IMR-90 (cell line): Measurements from ENCODE around the gene TNNC2. TPM values are rescaled to one million over a fixed set of nuclear protein-coding genes. Genes with fewer than 3 reads are reported as not detected.

Source experiments
- ATAC-seq: fragments of 200-7000 bp; cut with Tn5 transposase; 2 replicates; pipeline ENCODE4 v1.9.1; 2020; ENCODE audit warnings: low read depth, mild to moderate bottlenecking, moderate library complexity
- BruUV-seq: library from RNA; stranded (reverse); fragments of 400-500 nt; replicated peaks from 2 replicates; lab custom pipeline; 2021; lab: Mats Ljungman, UMichigan
- CTCF ChIA-PET: fragments of 300-600 bp; formaldehyde crosslinking; extraction: SDS; loops from one replicate; lab custom pipeline; 2021; ENCODE audit warnings: antibody characterized with exemption; lab: Yijun Ruan, JAX
- POLR2A ChIA-PET: fragments of 300-600 bp; sonication (Branson Sonifier 250); formaldehyde crosslinking; loops from one replicate; lab custom pipeline; 2022; ENCODE audit warnings: antibody characterized with exemption; ENCODE audit not compliant: unreplicated experiment; lab: Charles Lee
- DNase-seq: peaks from one replicate; pipeline ENCODE4 v3.0.0; 2013
- H2AFZ ChIP-seq: replicated peaks from 2 replicates; pipeline ENCODE3; 2013; ENCODE audit warnings: low read length, mild to moderate bottlenecking; ENCODE audit not compliant: poor library complexity
- H2AK5ac ChIP-seq: 2 replicates; pipeline ENCODE4 v1.6.1; 2013; ENCODE audit warnings: low read depth, low read length, inconsistent platforms
- H2AK9ac ChIP-seq: replicated peaks from 2 replicates; pipeline ENCODE3; 2013; ENCODE audit warnings: mild to moderate bottlenecking, low read depth, low read length, moderate library complexity; ENCODE audit not compliant: poor library complexity
- H2BK120ac ChIP-seq: 2 replicates; pipeline ENCODE4 v1.6.1; 2013; ENCODE audit warnings: low read depth, low read length, inconsistent platforms
- H2BK15ac ChIP-seq: 3 replicates; pipeline ENCODE4 v1.6.1; 2013; ENCODE audit warnings: low read depth, low read length, inconsistent platforms
- H2BK20ac ChIP-seq: 2 replicates; pipeline ENCODE4 v1.6.1; 2013; ENCODE audit warnings: low read depth, mild to moderate bottlenecking, inconsistent platforms, low read length, moderate library complexity
- H2BK5ac ChIP-seq: 2 replicates; pipeline ENCODE4 v1.6.1; 2013; ENCODE audit warnings: mild to moderate bottlenecking, low read depth, low read length, inconsistent platforms; ENCODE audit not compliant: poor library complexity, severe bottlenecking
- H3K14ac ChIP-seq: replicated peaks from 2 replicates; pipeline ENCODE4 v1.6.1; 2013; ENCODE audit warnings: low read depth, low read length, inconsistent platforms
- H3K18ac ChIP-seq: 2 replicates; pipeline ENCODE4 v1.6.1; 2013; ENCODE audit warnings: low read depth, low read length, control low read depth
- H3K23ac ChIP-seq: 2 replicates; pipeline ENCODE4 v1.6.1; 2013; ENCODE audit warnings: low read depth, low read length, inconsistent platforms
- H3K27ac ChIP-seq: 2 replicates; pipeline ENCODE4 v1.5.1; 2013; ENCODE audit warnings: mild to moderate bottlenecking, control low read depth, low read length; ENCODE audit not compliant: insufficient read depth
- H3K27me3 ChIP-seq: 2 replicates; pipeline ENCODE4 v1.6.1; 2013; ENCODE audit warnings: low read length; ENCODE audit not compliant: control insufficient read depth, insufficient read depth
- H3K36me3 ChIP-seq: 2 replicates; pipeline ENCODE4 v1.6.1; 2013; ENCODE audit warnings: low read length, mixed read lengths; ENCODE audit not compliant: control insufficient read depth, insufficient read depth
- H3K4ac ChIP-seq: 2 replicates; pipeline ENCODE4 v1.6.1; 2013; ENCODE audit warnings: low read depth, low read length, inconsistent platforms
- H3K4me1 ChIP-seq: 2 replicates; pipeline ENCODE4 v1.6.1; 2013; ENCODE audit warnings: low read length, mixed read lengths; ENCODE audit not compliant: control insufficient read depth, insufficient read depth
- H3K4me2 ChIP-seq: 2 replicates; pipeline ENCODE4 v1.6.1; 2013; ENCODE audit warnings: low read depth, mild to moderate bottlenecking, control low read depth, low read length, moderate library complexity
- H3K4me3 ChIP-seq: 2 replicates; pipeline ENCODE4 v1.5.1; 2013; ENCODE audit warnings: low read depth, mild to moderate bottlenecking, control low read depth, low read length, moderate library complexity; ENCODE audit not compliant: insufficient read depth
- H3K56ac ChIP-seq: 2 replicates; pipeline ENCODE4 v1.6.1; 2013; ENCODE audit warnings: low read length, inconsistent platforms; ENCODE audit not compliant: insufficient read depth; ENCODE audit errors: extremely low read depth
- H3K79me1 ChIP-seq, 2 experiments: 2 replicates each; pipeline ENCODE4 v1.6.1; 2013; ENCODE audit warnings: low read length in 2 of 2, inconsistent platforms in 1 of 2, low read depth in 1 of 2
- H3K9ac ChIP-seq: 2 replicates; pipeline ENCODE4 v1.6.1; 2013; ENCODE audit warnings: low read depth, low read length, control low read depth
- H3K9me1 ChIP-seq: 2 replicates; pipeline ENCODE4 v1.6.1; 2013; ENCODE audit warnings: low read length, inconsistent platforms; ENCODE audit not compliant: insufficient read depth
- H3K9me3 ChIP-seq: 2 replicates; pipeline ENCODE4 v1.6.1; 2013; ENCODE audit warnings: low read length; ENCODE audit not compliant: control insufficient read depth, insufficient read depth
- H4K20me1 ChIP-seq: 2 replicates; pipeline ENCODE4 v1.6.1; 2013; ENCODE audit warnings: low read length, inconsistent platforms; ENCODE audit not compliant: insufficient read depth
- H4K5ac ChIP-seq: 2 replicates; pipeline ENCODE4 v1.6.1; 2013; ENCODE audit warnings: mild to moderate bottlenecking, low read depth, low read length, control low read depth
- H4K8ac ChIP-seq, 2 experiments: 2 replicates each; pipeline ENCODE4 v1.6.1; 2013; ENCODE audit warnings: low read depth in 2 of 2, low read length in 2 of 2, control low read depth in 1 of 2, inconsistent platforms in 1 of 2
- H4K91ac ChIP-seq: 2 replicates; pipeline ENCODE4 v1.6.1; 2013; ENCODE audit warnings: low read depth, low read length, inconsistent platforms; ENCODE audit not compliant: insufficient read depth
- BHLHE40 ChIP-seq: fragments of 150-350 bp; IDR thresholded peaks from 2 replicates; pipeline ENCODE4 v1.6.1; 2016; ENCODE audit warnings: mild to moderate bottlenecking, low read depth, low read length
- MAFK ChIP-seq: IDR thresholded peaks from 2 replicates; pipeline ENCODE4 v1.6.1; 2012; ENCODE audit warnings: low read depth, low read length, improper control_type of control experiment
- WGBS, 2 experiments: methylation state at CpG; one replicate each; pipeline versions ENCODE4 v1.1.5 to v1.1.7; 2013; ENCODE audit warnings: missing lambda C conversion rate in 2 of 2; ENCODE audit not compliant: insufficient read length in 1 of 2; ENCODE audit errors: extremely low coverage in 2 of 2; 5-methylcytosine and 5-hydroxymethylcytosine counted together
- dilution Hi-C: fragments of 300-500 bp; cut with HindIII; formaldehyde crosslinking; loops from one replicate; pipeline ENCODE4 v1.14.3; 2018; ENCODE audit warnings: low sequenced_read_pairs; ENCODE audit not compliant: unreplicated experiment
- in situ Hi-C: fragments of 300-500 bp; cut with MboI; formaldehyde crosslinking; loops from 3 replicates; pipeline ENCODE4 v1.14.3; 2019; ENCODE audit warnings: low sequenced_read_pairs, inconsistent platforms, mixed read lengths
- intact Hi-C: fragments of 100-400 bp; cut with micrococcal nuclease; formaldehyde crosslinking; loops from 2 replicates; pipeline ENCODE4 v1.10.0; 2022
- polyA plus RNA-seq, 3 experiments: library from polyadenylated mRNA; depleted of rRNA; stranded (reverse); fragments of >200 nt; gene quantifications; 2 replicates each; pipeline ENCODE4 v1.2.3, GENCODE V29; 2012; ENCODE audit warnings: low replicate concordance in 1 of 3
- total RNA-seq: library from RNA; depleted of rRNA; stranded (reverse); fragments of >200 nt; gene quantifications from 2 replicates; pipeline ENCODE4 v1.2.3, GENCODE V29; 2012

The TNNC2 gene
- total and polyA plus RNA-seq, 2 of the 4 experiments (the other 2 are of a cell fraction) = 0.46 TPM; not detected in 1

GRCh38 chr20:45867136-45867818, 40.2 kb upstream of the TNNC2 start:
- peak overlapping the region; percentile 59 for H3K56ac ChIP-seq
- no peak overlapping the region for H3K9ac ChIP-seq
- H2AK9ac ChIP-seq = no peak overlapping the region
- H3K27ac ChIP-seq = peak overlapping the region; percentile 83; the same call in 1 of the 2 replicates
- 0 out of 2 replicates have a peak, but pooled peaks cover 3% of the 10 kb centered on the region for H3K4me1 ChIP-seq
- peak; percentile 64 for ATAC-seq
- ChIA-PET POLR2A (interaction anchor here (1.3 kb wide), 1 partner anchor 66 kb away, joined by 3 read pairs; no protein-coding TSS in a partner anchor), CTCF (interaction anchor here (1.5 kb wide), 1 partner anchor 9 kb away, joined by 4 read pairs; no protein-coding TSS in a partner anchor)
- H3K4me3 ChIP-seq = no peak overlapping the region
- no peak overlapping the region for H2AK5ac ChIP-seq
- no peak for TF ChIP-seq BHLHE40
- TF ChIP-seq MAFK = peak; percentile 21; the same call in 1 of the 2 replicates
- no CpG with 5 or more reads among the region's 6 CpGs for WGBS, 2 experiments
- H3K4me2 ChIP-seq = peak overlapping the region; percentile 34; the same call in 1 of the 2 replicates
- no peaks in the 10 kb centered on the region for H3K27me3 ChIP-seq
- intact Hi-C loops = no loop called here
- H2BK5ac ChIP-seq = peak overlapping the region; percentile 91
- H4K8ac ChIP-seq = peak overlapping the region; percentile 14 to 78; a peak in 2 of 4 replicates
- H3K23ac ChIP-seq = peak overlapping the region; percentile 56; the same call in 1 of the 2 replicates
- peak overlapping the region; percentile 25; the same call in 1 of the 2 replicates for H3K14ac ChIP-seq
- H2BK20ac ChIP-seq = peak overlapping the region; percentile 86
- no peak overlapping the region for H2AFZ ChIP-seq
- peaks cover under 1% of the 10 kb centered on the region for H3K9me1 ChIP-seq
- H3K79me1 ChIP-seq = peaks cover 6 to 11% of the 10 kb centered on the region in 2 experiments; a peak in 3 of 4 replicates
- dilution Hi-C loops = no loop called here
- no peaks in the 10 kb centered on the region for H3K9me3 ChIP-seq
- H4K5ac ChIP-seq = peak overlapping the region; percentile 21; the same call in 1 of the 2 replicates
- DNase-seq = no peak
- H3K36me3 ChIP-seq = no peaks in the 10 kb centered on the region
- H2BK120ac ChIP-seq = peak overlapping the region; percentile 76
- H2BK15ac ChIP-seq = peak overlapping the region; percentile 54; the same call in 2 of the 3 replicates
- peak overlapping the region; percentile 19; the same call in 1 of the 2 replicates for H3K18ac ChIP-seq
- peak overlapping the region; percentile 77 for H4K91ac ChIP-seq
- peak overlapping the region; percentile 21; the same call in 1 of the 2 replicates for H3K4ac ChIP-seq
- in situ Hi-C loops = no loop called here
- BruUV-seq = no TSS peak
- H4K20me1 ChIP-seq = no peaks in the 10 kb centered on the region; the same call in 1 of the 2 replicates
